Muscle of arm (tissue), 12 donors: ENCODE data around the gene SPDEF. TPM values are rescaled to one million over a fixed set of nuclear protein-coding genes. Genes with fewer than 3 reads are reported as not detected.
A peak's percentile ranks its signal among the peaks of the same experiment; 100 is the strongest.

ENCODE experiments used
- DNase-seq: peaks from one replicate; pipeline ENCODE4 v3.0.0-alpha.2; 2013
- polyA plus RNA-seq, 12 donors: library from polyadenylated mRNA; unstranded; fragments of 120-200 nt; gene quantifications; one replicate each; pipeline ENCODE4 v1.2.1, GENCODE V29; 2013; ENCODE audit not compliant: insufficient read length in 12 of 12

The SPDEF gene
- polyA plus RNA-seq, 12 donors = 0.09 to 0.23 (median 0.15) TPM; not detected in 5

GRCh38 chr6:34546551-34547321 is 9.4 kb downstream of the SPDEF start:
- DNase-seq = peak; percentile 14

- DNase-seq = no peak
These were observed 11.2 kb downstream of the SPDEF start for GRCh38 chr6:34544776-34545471.

- no peak for DNase-seq
These were observed 12.0 kb downstream of the SPDEF start for GRCh38 chr6:34544052-34544604.

- no peak for DNase-seq
These were observed 12.7 kb downstream of the SPDEF start for GRCh38 chr6:34543421-34543820.

- DNase-seq = no peak
These were observed 15.3 kb downstream of the SPDEF start for GRCh38 chr6:34540841-34541240.

- no peak for DNase-seq
These were observed 15.9 kb downstream of the SPDEF start for GRCh38 chr6:34540222-34540621.

- DNase-seq = no peak
These were observed 16.9 kb downstream of the SPDEF start for GRCh38 chr6:34539181-34539580.

GRCh38 chr6:34538581-34538980 is 17.5 kb downstream of the SPDEF start:
- no peak for DNase-seq

GRCh38 chr6:34537922-34538550 is 18.1 kb downstream of the SPDEF start:
- no peak for DNase-seq

- DNase-seq = no peak
These were observed 18.9 kb downstream of the SPDEF start for GRCh38 chr6:34536959-34537848.

- no peak for DNase-seq
These were observed 19.7 kb downstream of the SPDEF start for GRCh38 chr6:34536251-34536958.

- no peak for DNase-seq
These were observed 20.5 kb downstream of the SPDEF start for GRCh38 chr6:34535646-34536045.

GRCh38 chr6:34535199-34535598 is 20.9 kb downstream of the SPDEF start:
- DNase-seq = no peak

GRCh38 chr6:34534656-34535055 is 21.5 kb downstream of the SPDEF start:
- DNase-seq = no peak

GRCh38 chr6:34534146-34534545 is 22.0 kb downstream of the SPDEF start:
- no peak for DNase-seq

GRCh38 chr6:34532230-34532629 is 23.9 kb downstream of the SPDEF start:
- no peak for DNase-seq

GRCh38 chr6:34531580-34532201 is 24.4 kb downstream of the SPDEF start:
- DNase-seq = peak; percentile 73

- no peak for DNase-seq
These were observed 25.3 kb downstream of the SPDEF start for GRCh38 chr6:34530753-34531365.

- DNase-seq = no peak
These were observed 26.3 kb downstream of the SPDEF start for GRCh38 chr6:34529665-34530327.
